ENCODE data around the gene SLC35E3. TPM values are rescaled to one million over a fixed set of nuclear protein-coding genes. Genes with fewer than 3 reads are reported as not detected.
A peak's percentile ranks its signal among the peaks of the same experiment; 100 is the strongest.

Gene SLC35E3
- total RNA-seq = 8.7 TPM
- polyA plus RNA-seq (ENCODE audit: insufficient read depth, low read depth, low replicate concordance) = 7.7 TPM
- long read RNA-seq, donor 1, full-length matches to known transcripts = 3 of 3 reads
- long read RNA-seq, donor 1, partial matches to known transcripts = 0 of 3 reads
- long read RNA-seq, donor 1, other reads (novel, unspliced or antisense) = 0 of 3 reads
- long read RNA-seq, donor 2, full-length matches to known transcripts = 3 of 3 reads
- long read RNA-seq, donor 2, partial matches to known transcripts = 0 of 3 reads
- long read RNA-seq, donor 2, other reads (novel, unspliced or antisense) = 0 of 3 reads
- long read RNA-seq, donor 3, full-length matches to known transcripts = 3 of 8 reads
- long read RNA-seq, donor 3, partial matches to known transcripts = 5 of 8 reads
- long read RNA-seq, donor 3, other reads (novel, unspliced or antisense) = 0 of 8 reads
- long read RNA-seq, donor 4, full-length matches to known transcripts = 8 of 18 reads
- long read RNA-seq, donor 4, partial matches to known transcripts = 10 of 18 reads
- long read RNA-seq, donor 4, other reads (novel, unspliced or antisense) = 0 of 18 reads
- long read RNA-seq, donor 5 = 0 reads
- long read RNA-seq, donor 6 = 0 reads
- long read RNA-seq, donor 7, full-length matches to known transcripts = 17 of 25 reads
- long read RNA-seq, donor 7, partial matches to known transcripts = 0 of 25 reads
- long read RNA-seq, donor 7, other reads (novel, unspliced or antisense) = 8 of 25 reads
- long read RNA-seq, donor 8, full-length matches to known transcripts = 7 of 19 reads
- long read RNA-seq, donor 8, partial matches to known transcripts = 12 of 19 reads
- long read RNA-seq, donor 8, other reads (novel, unspliced or antisense) = 0 of 19 reads
- long read RNA-seq, donor 9, full-length matches to known transcripts = 3 of 3 reads
- long read RNA-seq, donor 9, partial matches to known transcripts = 0 of 3 reads
- long read RNA-seq, donor 9, other reads (novel, unspliced or antisense) = 0 of 3 reads
- long read RNA-seq, donor 10, full-length matches to known transcripts = 7 of 12 reads
- long read RNA-seq, donor 10, partial matches to known transcripts = 5 of 12 reads
- long read RNA-seq, donor 10, other reads (novel, unspliced or antisense) = 0 of 12 reads

- FAIRE-seq (no peak), DNase-seq (peak; percentile 93 to 98 (median 96))
- no peaks in the 10 kb centered on the region for H3K27me3 ChIP-seq (ENCODE audit: control insufficient read depth, insufficient read depth, low read length)
- peak within 1 kb of the TSS; percentile 71 to 89 (median 84) for H3K4me3 ChIP-seq (ENCODE audit: low read length in 3 of 3)
- intact Hi-C loops (cut with DNase I) = no loop called here
- H3K27ac ChIP-seq (ENCODE audit: low read depth in 2 of 2, low read length in 2 of 2) = peak within 1 kb of the TSS; percentile 18 to 37
- no peaks in the 10 kb centered on the region for H3K4me1 ChIP-seq (ENCODE audit: control insufficient read depth in 2 of 3, insufficient read depth in 2 of 3, low read depth in 1 of 3, low read length in 3 of 3)
- H3K9ac ChIP-seq (ENCODE audit: low read length in 3 of 3) = peak within 1 kb of the TSS; percentile 38 to 79 (median 77)
- no peaks in the 10 kb centered on the region for H3K9me3 ChIP-seq (ENCODE audit: control insufficient read depth in 2 of 3, insufficient read depth in 1 of 3, low read length in 3 of 3)
- H3K36me3 ChIP-seq (ENCODE audit: control insufficient read depth in 2 of 3, insufficient read depth in 3 of 3, low read length in 3 of 3) = peaks cover 0 to 2% (median 0%) of the 10 kb centered on the region in 3 donors
- TF ChIP-seq CTCF (IDR thresholded peaks at IDR 0.05; ENCODE audit: borderline replicate concordance, extremely low read depth, insufficient read depth) = no peak
Observed at GRCh38 chr12:68745904-68746571, at the start of gene SLC35E3. TSS of gene SLC35E3 (plus strand) at chr12:68746176. CDS start at chr12:68746378, 202 bp downstream.

GRCh38 chr12:68699486-68699885 is 46.5 kb upstream of the SLC35E3 start:
- TF ChIP-seq CTCF (IDR thresholded peaks at IDR 0.05; ENCODE audit: borderline replicate concordance, extremely low read depth, insufficient read depth) = no peak
- no peaks in the 10 kb centered on the region for H3K27me3 ChIP-seq (ENCODE audit: control insufficient read depth, insufficient read depth, low read length)
- no peak overlapping the region for H3K27ac ChIP-seq (ENCODE audit: low read depth in 2 of 2, low read length in 2 of 2)
- H3K9me3 ChIP-seq (ENCODE audit: control insufficient read depth in 2 of 3, insufficient read depth in 1 of 3, low read length in 3 of 3) = no peaks in the 10 kb centered on the region
- DNase-seq (no peak), FAIRE-seq (no peak)
- H3K4me3 ChIP-seq (ENCODE audit: low read length in 3 of 3) = no peak overlapping the region
- H3K36me3 ChIP-seq (ENCODE audit: control insufficient read depth in 2 of 3, insufficient read depth in 3 of 3, low read length in 3 of 3) = peaks cover 6 to 24% (median 21%) of the 10 kb centered on the region in 3 donors
- H3K4me1 ChIP-seq (ENCODE audit: control insufficient read depth in 2 of 3, insufficient read depth in 2 of 3, low read depth in 1 of 3, low read length in 3 of 3) = no peaks in the 10 kb centered on the region
- no peak overlapping the region for H3K9ac ChIP-seq (ENCODE audit: low read length in 3 of 3)
- intact Hi-C loops (cut with DNase I) = no loop called here

GRCh38 chr12:68727776-68728175 is 18.2 kb upstream of the SLC35E3 start:
- H3K36me3 ChIP-seq (ENCODE audit: control insufficient read depth in 2 of 3, insufficient read depth in 3 of 3, low read length in 3 of 3) = no peaks in the 10 kb centered on the region
- intact Hi-C loops (cut with DNase I) = no loop called here
- no peak for FAIRE-seq

More at GRCh38 chr12:68727776-68728175, 18.2 kb upstream of the SLC35E3 start:
- no peak overlapping the region for H3K4me3 ChIP-seq (ENCODE audit: low read length in 3 of 3)
- no peak for TF ChIP-seq CTCF (IDR thresholded peaks at IDR 0.05; ENCODE audit: borderline replicate concordance, extremely low read depth, insufficient read depth)
- H3K9ac ChIP-seq (ENCODE audit: low read length in 3 of 3) = no peak overlapping the region
- no peaks in the 10 kb centered on the region for H3K27me3 ChIP-seq (ENCODE audit: control insufficient read depth, insufficient read depth, low read length)
- DNase-seq = no peak
- no peaks in the 10 kb centered on the region for H3K4me1 ChIP-seq (ENCODE audit: control insufficient read depth in 2 of 3, insufficient read depth in 2 of 3, low read depth in 1 of 3, low read length in 3 of 3)
- no peak overlapping the region for H3K27ac ChIP-seq (ENCODE audit: low read depth in 2 of 2, low read length in 2 of 2)
- no peaks in the 10 kb centered on the region for H3K9me3 ChIP-seq (ENCODE audit: control insufficient read depth in 2 of 3, insufficient read depth in 1 of 3, low read length in 3 of 3)
